GM12864 (cell line): Measurements from ENCODE around the gene BMP6.

Source experiments
- DNase-seq: peaks from one replicate; pipeline ENCODE4 v3.0.0-alpha.2; 2011; ENCODE audit warnings: low read depth
- H3K4me3 ChIP-seq: 2 replicates; pipeline ENCODE4 v1.5.1; 2011; ENCODE audit warnings: mild to moderate bottlenecking, low read depth, low read length, control low read depth
- TF ChIP-seq, protein P1 (sequence below): IDR thresholded peaks from 2 replicates; pipeline ENCODE4 v1.5.1; 2011; ENCODE audit warnings: low read depth, mild to moderate bottlenecking, moderate library complexity, low read length, control low read depth, inconsistent platforms; ENCODE audit errors: missing control alignments

The BMP6 gene

DNA sequence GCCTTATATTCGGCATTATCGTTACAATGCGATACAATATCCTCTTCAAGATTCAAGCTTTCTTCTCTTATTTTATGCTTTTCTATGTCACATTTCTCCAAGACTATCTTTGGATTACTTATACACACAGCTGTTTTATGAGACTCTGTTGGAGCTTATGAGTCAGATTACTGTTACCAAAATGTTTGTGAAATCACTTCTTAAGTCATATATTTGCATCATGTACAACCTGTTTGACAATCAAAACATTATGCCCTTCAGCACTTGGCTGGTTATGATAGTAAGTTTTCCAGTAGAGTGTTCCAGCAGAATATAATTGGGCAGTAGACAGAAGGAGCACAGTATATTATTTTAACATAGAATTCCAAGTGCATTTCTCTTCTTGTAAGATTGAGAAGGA, 35.2 kb downstream of the BMP6 start:
- DNase-seq, result no peak
- TF ChIP-seq, protein P1, sequence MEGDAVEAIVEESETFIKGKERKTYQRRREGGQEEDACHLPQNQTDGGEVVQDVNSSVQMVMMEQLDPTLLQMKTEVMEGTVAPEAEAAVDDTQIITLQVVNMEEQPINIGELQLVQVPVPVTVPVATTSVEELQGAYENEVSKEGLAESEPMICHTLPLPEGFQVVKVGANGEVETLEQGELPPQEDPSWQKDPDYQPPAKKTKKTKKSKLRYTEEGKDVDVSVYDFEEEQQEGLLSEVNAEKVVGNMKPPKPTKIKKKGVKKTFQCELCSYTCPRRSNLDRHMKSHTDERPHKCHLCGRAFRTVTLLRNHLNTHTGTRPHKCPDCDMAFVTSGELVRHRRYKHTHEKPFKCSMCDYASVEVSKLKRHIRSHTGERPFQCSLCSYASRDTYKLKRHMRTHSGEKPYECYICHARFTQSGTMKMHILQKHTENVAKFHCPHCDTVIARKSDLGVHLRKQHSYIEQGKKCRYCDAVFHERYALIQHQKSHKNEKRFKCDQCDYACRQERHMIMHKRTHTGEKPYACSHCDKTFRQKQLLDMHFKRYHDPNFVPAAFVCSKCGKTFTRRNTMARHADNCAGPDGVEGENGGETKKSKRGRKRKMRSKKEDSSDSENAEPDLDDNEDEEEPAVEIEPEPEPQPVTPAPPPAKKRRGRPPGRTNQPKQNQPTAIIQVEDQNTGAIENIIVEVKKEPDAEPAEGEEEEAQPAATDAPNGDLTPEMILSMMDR, result no peak
- no peak overlapping the region for H3K4me3 ChIP-seq

DNA sequence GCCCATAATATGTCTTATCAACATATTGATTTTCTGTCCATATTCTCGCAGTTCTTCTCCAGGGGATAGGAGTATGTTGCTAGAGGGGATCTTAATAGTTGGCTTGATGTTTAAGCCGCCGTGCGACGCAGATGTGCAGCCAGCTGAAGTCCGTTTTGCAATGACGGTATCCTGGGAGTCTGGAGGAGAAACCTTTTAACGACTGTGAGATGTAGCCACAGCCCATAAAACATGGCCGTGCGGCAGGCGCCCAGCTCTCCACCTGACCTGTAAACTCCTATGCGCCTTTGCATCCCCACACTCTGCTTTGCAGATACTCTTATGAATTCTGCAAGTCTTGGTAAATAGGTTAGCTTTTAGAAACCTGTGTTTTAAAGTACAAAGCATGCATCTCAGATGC, 36.9 kb downstream of the BMP6 start:
- TF ChIP-seq, protein P1, result no peak
- H3K4me3 ChIP-seq, result no peak overlapping the region
- DNase-seq, result no peak

DNA sequence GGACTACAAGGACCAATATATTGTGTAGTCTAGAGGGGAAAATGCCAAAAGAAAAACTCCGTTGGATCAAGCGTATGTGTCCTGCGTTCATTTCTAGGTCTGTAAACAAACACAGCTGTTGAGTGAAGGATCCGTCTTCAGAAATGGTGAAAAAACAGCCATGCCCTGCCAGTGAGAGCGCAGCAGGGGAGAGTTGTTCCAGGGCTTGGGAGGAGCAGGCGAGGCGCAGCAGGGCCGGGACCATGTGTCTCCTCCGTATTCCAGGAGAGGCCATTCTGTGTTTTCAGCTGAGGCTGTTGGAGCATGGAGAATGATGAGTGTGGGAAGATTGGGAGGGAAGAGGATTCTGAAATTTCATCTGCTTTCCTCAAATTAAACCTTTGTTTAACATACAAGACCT, 38.0 kb downstream of the BMP6 start:
- H3K4me3 ChIP-seq, result no peak overlapping the region
- DNase-seq, result no peak
- TF ChIP-seq, protein P1, result no peak

DNA sequence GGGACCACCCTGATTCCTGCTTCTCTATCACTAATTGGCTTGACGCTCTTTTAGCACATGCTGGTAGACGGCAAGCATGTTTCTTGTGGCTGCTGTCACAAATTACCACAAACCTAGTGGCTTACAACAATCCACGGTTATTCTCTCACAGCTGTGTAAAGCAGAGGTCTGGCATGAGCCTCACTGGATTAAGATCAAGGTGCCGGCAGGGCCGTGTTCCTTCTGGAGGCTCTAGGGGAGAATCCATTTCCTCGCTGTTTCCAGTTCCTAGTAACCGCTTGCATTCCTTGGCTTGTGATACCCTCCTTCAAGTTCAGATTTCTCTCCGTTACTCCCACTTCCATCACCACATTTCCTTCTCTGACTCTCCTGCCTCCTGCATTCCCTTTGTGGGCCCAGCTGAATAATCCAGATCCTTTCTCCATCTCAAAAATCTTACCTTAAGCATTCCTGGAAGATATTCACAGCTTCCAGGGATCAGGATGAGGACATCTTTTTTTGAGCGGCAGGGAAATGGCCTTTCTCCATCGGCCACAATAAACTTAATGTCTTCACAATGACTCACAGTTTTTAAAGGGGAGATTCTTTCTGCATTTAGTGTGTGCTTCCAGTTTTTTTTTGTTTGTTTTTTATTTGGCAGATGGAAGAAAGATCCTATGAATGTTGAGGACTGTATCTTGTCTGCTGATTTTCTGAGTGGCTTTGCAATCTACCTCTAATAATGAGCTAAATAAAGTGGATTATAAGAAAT, 39.9 kb downstream of the BMP6 start:
- no peak overlapping the region for H3K4me3 ChIP-seq
- DNase-seq, result no peak
- TF ChIP-seq, protein P1, result no peak

DNA sequence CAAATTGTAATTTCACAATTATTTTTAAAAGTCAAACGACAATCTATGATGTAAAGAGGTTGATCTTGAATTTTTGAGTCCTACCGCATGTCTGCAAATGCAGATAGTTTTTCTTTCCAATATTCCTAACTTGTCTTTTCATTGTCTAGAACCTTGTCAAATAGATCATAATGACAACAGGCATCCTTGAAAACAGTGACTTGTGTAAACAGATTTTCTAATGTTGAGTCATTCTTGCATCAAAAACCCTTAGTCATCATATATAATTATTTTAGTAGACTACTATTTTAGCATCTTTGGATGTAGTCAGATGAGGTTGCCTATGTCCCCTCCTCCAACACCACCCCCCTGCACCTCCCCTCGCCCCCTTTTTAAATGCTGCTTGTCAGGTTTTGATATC, 43.8 kb downstream of the BMP6 start:
- H3K4me3 ChIP-seq, result no peak overlapping the region
- TF ChIP-seq, protein P1, result no peak
- no peak for DNase-seq

DNA sequence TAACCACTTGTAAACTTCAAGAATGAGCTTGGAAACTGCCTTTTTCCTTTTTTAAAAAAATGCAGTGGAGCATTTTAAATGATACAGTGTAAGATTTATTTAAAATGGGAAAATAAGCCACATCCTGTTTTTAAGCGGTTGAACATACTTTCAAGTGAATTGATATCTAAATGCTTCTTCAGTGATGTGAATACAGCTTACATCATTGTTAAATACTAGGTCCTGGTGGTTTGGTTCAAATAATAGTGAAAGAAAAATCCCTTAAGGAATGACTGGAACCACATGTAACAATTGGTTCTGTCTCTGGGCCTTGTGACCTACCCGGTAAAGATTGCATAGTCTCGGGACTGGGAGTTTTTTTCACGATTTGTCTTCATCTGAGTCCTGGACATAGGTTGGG, 44.2 kb downstream of the BMP6 start:
- TF ChIP-seq, protein P1, result no peak
- no peak overlapping the region for H3K4me3 ChIP-seq
- DNase-seq, result no peak

DNA sequence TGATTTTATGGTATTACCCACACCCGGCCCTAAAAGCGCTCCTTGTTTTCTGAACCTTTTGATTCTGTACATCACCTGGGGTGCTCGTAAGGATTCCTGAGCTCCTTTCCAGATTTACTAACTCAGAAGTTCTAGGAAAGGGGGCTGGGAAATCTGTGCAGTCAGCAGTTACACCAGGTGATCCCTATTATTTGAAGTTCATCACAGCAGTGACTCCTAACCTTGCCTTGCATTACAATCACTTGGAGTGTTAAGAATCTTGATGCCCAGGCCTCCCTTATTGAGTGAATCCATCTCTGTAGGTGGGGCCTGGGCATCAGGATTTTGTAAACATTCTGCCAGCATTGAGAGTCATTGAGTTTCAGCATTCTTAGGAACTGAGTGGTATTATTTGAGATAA, 44.7 kb downstream of the BMP6 start:
- no peak overlapping the region for H3K4me3 ChIP-seq
- DNase-seq, result no peak
- TF ChIP-seq, protein P1, result no peak
